K562 (cell line): ENCODE data around the gene CCR9. TPM values are rescaled to one million over a fixed set of nuclear protein-coding genes. Genes with fewer than 3 reads are reported as not detected.
A peak's percentile ranks its signal among the peaks of the same experiment; 100 is the strongest.

Experiments
- ATAC-seq: fragments of 200-7000 bp; cut with Tn5 transposase; 3 replicates; pipeline ENCODE4 v1.9.1; 2020; ENCODE audit warnings: moderate library complexity
- BruUV-seq: library from RNA; stranded (reverse); fragments of 400-500 nt; replicated peaks from 2 replicates; lab custom pipeline; 2021; lab: Mats Ljungman, UMichigan
- CTCF ChIA-PET: fragments of 300-600 bp; formaldehyde crosslinking; extraction: SDS; loops from one replicate; lab custom pipeline; 2021; ENCODE audit warnings: low intra/inter-chr PET ratio; lab: Yijun Ruan, JAX
- POLR2A ChIA-PET: fragments of 300-600, 350-650 bp; sonication (Branson Sonifier 250); formaldehyde crosslinking; extraction: SDS; loops from one replicate; lab custom pipeline; 2021; ENCODE audit warnings: antibody characterized with exemption, inconsistent platforms; lab: Yijun Ruan, JAX
- DNase-seq, 4 experiments: peaks; one replicate each; pipeline versions ENCODE4 v3.0.0 to v3.0.0-alpha.2; 2011 to 2018; ENCODE audit warnings: low spot score in 3 of 4, mixed read lengths in 3 of 4; ENCODE audit errors: extremely low read depth in 1 of 4
- FAIRE-seq: peaks from 2 replicates; lab custom pipeline; 2011; peaks lifted over from hg19 to GRCh38; lab: Jason Lieb, UNC
- H2AFZ ChIP-seq: 2 replicates; pipeline ENCODE4 v1.6.0; 2011; ENCODE audit warnings: low read depth, low read length, control low read depth, inconsistent platforms
- H3K27ac ChIP-seq: fragments of 200-600 bp; 3 replicates; pipeline ENCODE4 v1.8.0; 2011; ENCODE audit warnings: low read depth, mild to moderate bottlenecking, control low read depth, inconsistent platforms, low read length, moderate library complexity, mixed read lengths; ENCODE audit errors: extremely low read depth
- H3K27me3 ChIP-seq, 2 experiments: fragments of 300-600 bp in 1 of 2; 2 replicates in 1 of 2; 3 replicates in 1 of 2; pipeline versions ENCODE4 v1.6.0 to v1.8.0; 2011; ENCODE audit warnings: inconsistent platforms in 2 of 2, low read length in 2 of 2, mild to moderate bottlenecking in 1 of 2, mixed read lengths in 1 of 2, moderate library complexity in 1 of 2; ENCODE audit not compliant: control insufficient read depth in 2 of 2, insufficient read depth in 2 of 2
- H3K36me3 ChIP-seq: fragments of 300-600 bp; 3 replicates; pipeline ENCODE4 v1.8.0; 2011; ENCODE audit warnings: mild to moderate bottlenecking, low read length, inconsistent platforms; ENCODE audit not compliant: control insufficient read depth, insufficient read depth
- H3K4me1 ChIP-seq, 2 experiments: fragments of 200-600 bp in 1 of 2; replicated peaks in 1 of 2; 2 replicates in 1 of 2; 3 replicates in 1 of 2; pipeline versions ENCODE4 v1.5.1 to v1.8.0; 2011; ENCODE audit warnings: inconsistent platforms in 2 of 2, low read length in 2 of 2, mild to moderate bottlenecking in 1 of 2, mixed read lengths in 1 of 2, moderate library complexity in 1 of 2; ENCODE audit not compliant: control insufficient read depth in 2 of 2, insufficient read depth in 2 of 2
- H3K4me2 ChIP-seq: 2 replicates; pipeline ENCODE4 v1.6.1; 2011; ENCODE audit warnings: low read length, control low read depth, inconsistent platforms, mixed read lengths; ENCODE audit not compliant: insufficient read depth
- H3K4me3 ChIP-seq: fragments of 200-600 bp; sonication (generic), shearing (Covaris generic); 2 replicates; pipeline ENCODE4 v1.5.1; 2016; ENCODE audit warnings: control low read depth, inconsistent platforms
- H3K79me2 ChIP-seq: fragments of 200-600 bp; 3 replicates; pipeline ENCODE4 v1.8.0; 2011; ENCODE audit warnings: low read length, inconsistent platforms; ENCODE audit not compliant: control insufficient read depth, insufficient read depth
- H3K9ac ChIP-seq, 2 experiments: 2 replicates each; pipeline versions ENCODE4 v1.6.0 to v1.6.1; 2011; ENCODE audit warnings: low read depth in 2 of 2, low read length in 2 of 2, control low read depth in 1 of 2, inconsistent platforms in 1 of 2, mild to moderate bottlenecking in 1 of 2, mixed read lengths in 1 of 2; ENCODE audit not compliant: insufficient read depth in 1 of 2
- H3K9me1 ChIP-seq: one replicate; pipeline ENCODE4 v1.6.0; 2011; ENCODE audit warnings: inconsistent platforms, mild to moderate bottlenecking, low read length, moderate library complexity; ENCODE audit not compliant: control insufficient read depth, insufficient read depth
- H3K9me3 ChIP-seq: replicated peaks from 2 replicates; pipeline ENCODE4 v1.5.1; 2011; ENCODE audit warnings: low read depth, low read length, inconsistent platforms; ENCODE audit not compliant: control insufficient read depth, insufficient read depth
- H4K20me1 ChIP-seq: replicated peaks from 2 replicates; pipeline ENCODE4 v1.6.1; 2011; ENCODE audit warnings: low read length, inconsistent platforms, mixed read lengths; ENCODE audit not compliant: control insufficient read depth, insufficient read depth
- ARID2 ChIP-seq: fragments of 450-650 bp; IDR thresholded peaks from 2 replicates; pipeline ENCODE4 v1.6.1; 2017; ENCODE audit warnings: antibody characterized with exemption, mild to moderate bottlenecking
- BACH1 ChIP-seq: fragments of 200-800 bp; sonication (Bioruptor generic); IDR thresholded peaks from 2 replicates; pipeline ENCODE4 v1.6.1; 2016; ENCODE audit warnings: missing genetic modification characterization, missing compliant biosample characterization
- CTCF ChIP-seq, 3 experiments: IDR thresholded peaks in 2 of 3; conservative IDR thresholded peaks in 1 of 3; 2 replicates each; pipeline ENCODE4 v1.5.1; 2011 to 2012; ENCODE audit warnings: low read length in 3 of 3, mild to moderate bottlenecking in 3 of 3, control low read depth in 2 of 3, improper control_type of control experiment in 1 of 3, inconsistent platforms in 1 of 3, low read depth in 1 of 3, mixed read lengths in 1 of 3, moderate library complexity in 1 of 3; ENCODE audit not compliant: insufficient read depth in 2 of 3
- ETV5 ChIP-seq: sonication (generic); formaldehyde crosslinking; IDR thresholded peaks from 2 replicates; pipeline ENCODE4 v1.4.0; 2020; ENCODE audit warnings: low read depth, mild to moderate bottlenecking, missing genetic modification reagents
- MAFK ChIP-seq: IDR thresholded peaks from 2 replicates; pipeline ENCODE4 v1.6.1; 2011; ENCODE audit warnings: low read length, improper control_type of control experiment
- POLR2G ChIP-seq: fragments of 200-400 bp; formaldehyde crosslinking; IDR thresholded peaks from 2 replicates; pipeline ENCODE4 v1.6.1; 2017; ENCODE audit warnings: low read depth, mild to moderate bottlenecking, antibody characterized with exemption, low read length, moderate library complexity
- REST ChIP-seq, 2 experiments: fragments of 450-650 bp; formaldehyde crosslinking in 1 of 2; IDR thresholded peaks; 2 replicates each; pipeline versions ENCODE4 v1.4.0 to v1.6.1; 2014 to 2020; ENCODE audit warnings: mild to moderate bottlenecking in 2 of 2, borderline replicate concordance in 1 of 2, low read depth in 1 of 2
- STAG1 ChIP-seq: sonication (generic); formaldehyde crosslinking; IDR thresholded peaks from 2 replicates; pipeline ENCODE4 v1.5.0; 2020; ENCODE audit warnings: missing genetic modification reagents, borderline replicate concordance
- XRCC5 ChIP-seq: fragments of 200-400 bp; formaldehyde crosslinking; IDR thresholded peaks from 2 replicates; pipeline ENCODE4 v1.6.1; 2017; ENCODE audit warnings: low read depth, mild to moderate bottlenecking, low read length
- ZNF561 ChIP-seq: fragments of 450-650 bp; formaldehyde crosslinking; conservative IDR thresholded peaks from 2 replicates; pipeline ENCODE4 v1.4.0; 2020; ENCODE audit warnings: mild to moderate bottlenecking, moderate library complexity
- WGBS: fragments of 100-300 bp; shearing (Covaris generic); methylation state at CpG from one replicate; pipeline ENCODE4 v1.1.6; 2016; ENCODE audit warnings: low coverage, mixed read lengths; ENCODE audit not compliant: insufficient coverage; ENCODE audit errors: missing lambda C conversion rate; 5-methylcytosine and 5-hydroxymethylcytosine counted together
- in situ Hi-C: fragments of 300-500 bp; cut with MboI; formaldehyde crosslinking; loops from 4 replicates; pipeline ENCODE4 v1.15.0; 2018; ENCODE audit warnings: inconsistent platforms, mixed read lengths
- intact Hi-C: fragments of 100-400 bp; cut with micrococcal nuclease; formaldehyde crosslinking; loops from 2 replicates; pipeline ENCODE4 v1.14.2; 2022
- polyA plus RNA-seq, 8 experiments: library from polyadenylated mRNA; depleted of rRNA in 4 of 8; stranded (reverse) in 5 of 8; unstranded in 3 of 8; fragments of >200 nt; fragmentation: Nextera tagmentation in 2 of 8; fragmentation: Illumina TruSeq in 1 of 8; extraction: Ambion mirVana in 2 of 8; extraction: Trizol in 1 of 8; gene quantifications; 2 replicates each; pipeline versions ENCODE4 v1.2.1 to v1.2.3, GENCODE V29; 2011 to 2014; ENCODE audit warnings: inconsistent platforms in 1 of 8, missing spikeins in 1 of 8
- total RNA-seq, 7 experiments: library from RNA; depleted of rRNA in 6 of 7; stranded (reverse); fragments of >200 nt in 6 of 7; fragmentation: Illumina TruSeq in 2 of 7; extraction: Trizol in 2 of 7; gene quantifications; 2 replicates each; pipeline versions ENCODE4 v1.2.1 to v1.2.3, GENCODE V29; 2011 to 2021; ENCODE audit warnings: low replicate concordance in 1 of 7

Gene CCR9
- total and polyA plus RNA-seq, 9 of the 15 experiments (the other 6 are each of a cell fraction or from before 2014, with no cell fraction given): not detected

GRCh38 chr3:45929042-45929679 is 42.8 kb downstream of the CCR9 start:
- Histone ChIP-seq H3K4me3 (no peak overlapping the region), H3K4me2 (no peak overlapping the region), H3K9me3 (no peaks in the 10 kb centered on the region), H2AFZ (no peak overlapping the region), H3K4me1 (no peaks in the 10 kb centered on the region), H3K36me3 (peaks cover 81% of the 10 kb centered on the region), H3K9me1 (peaks cover 3% of the 10 kb centered on the region), H3K79me2 (no peaks in the 10 kb centered on the region), H3K9ac (no peak overlapping the region), H3K27ac (no peak overlapping the region), H3K27me3 (no peaks in the 10 kb centered on the region), H4K20me1 (no peaks in the 10 kb centered on the region)
- BruUV-seq: no TSS peak
- ChIA-PET CTCF (interaction anchor here (0.8 to 2.2 kb wide), 9 partner anchors 150 to 1396 kb away, joined by 3 to 12 read pairs (median 7); no protein-coding TSS in a partner anchor), POLR2A (interaction anchor here (0.6 to 1.3 kb wide), 4 partner anchors 10 to 102 kb away, joined by 3 to 5 read pairs (median 3); no protein-coding TSS in a partner anchor)
- ATAC-seq (peak; percentile 99), DNase-seq (peak; percentile 70 to 85 (median 80)), FAIRE-seq (peak; percentile 56)
- in situ Hi-C loops (loop anchor here (10.0 kb wide), 1 partner anchor 894 kb away; no protein-coding TSS in a partner anchor), intact Hi-C loops (loop anchor here (1.0 to 10.0 kb wide), 2 partner anchors 168 to 264 kb away; no protein-coding TSS in a partner anchor)
- WGBS: 60% methylated on average over 9 of the region's 9 CpGs
- peak; percentile 71 for TF ChIP-seq REST (IDR thresholded peaks at IDR 0.05; ENCODE audit: borderline replicate concordance)
- no peak for TF ChIP-seq REST (CRISPR knock-in tag; IDR thresholded peaks at IDR 0.05; ENCODE audit: low read depth)
- no peak for TF ChIP-seq BACH1 (tag)
- TF ChIP-seq XRCC5: 0 out of 2 replicates have a peak, but pooled peaks have one; percentile 38
- TF ChIP-seq ARID2: peak; percentile 30; the same call in 1 of the 2 replicates
- no peak for TF ChIP-seq MAFK
- TF ChIP-seq ETV5 (CRISPR knock-in tag): 0 out of 2 replicates have a peak, but pooled peaks have one; percentile 20
- peak; percentile 86 to 93 (median 91) for TF ChIP-seq CTCF (IDR thresholded peaks at IDR 0.05 in 2 of 3, conservative IDR thresholded peaks at IDR 0.05 in 1 of 3; ENCODE audit: insufficient read depth in 2 of 3, low read depth in 1 of 3, low read length in 3 of 3)
- TF ChIP-seq STAG1 (CRISPR knock-in tag): peak; percentile 94; the same call in 1 of the 2 replicates
- TF ChIP-seq POLR2G: 0 out of 2 replicates have a peak, but pooled peaks have one; percentile 21
- TF ChIP-seq ZNF561: no peak
